HG02943 (cell line): ENCODE results near the gene RNASEH1.
A peak's percentile ranks its signal among the peaks of the same experiment; 100 is the strongest.
"Not testable (repeated sequence)": the region's sequence is repeated elsewhere in the genome, so short reads cannot be mapped to it uniquely, and the experiment has no call there.

Source experiments
- ATAC-seq: cut with Tn5 transposase; IDR thresholded peaks from one replicate; pipeline ENCODE4 v1.9.1; 2021; ENCODE audit warnings: mild to moderate bottlenecking, low read depth, moderate library complexity; ENCODE audit not compliant: unreplicated experiment

RNASEH1 gene

GRCh38 chr2:3522961-3523421 is 35.1 kb downstream of the RNASEH1 start:
- ATAC-seq: no peak

GRCh38 chr2:3520591-3520990 is 37.5 kb downstream of the RNASEH1 start:
- ATAC-seq: no peak

- peak; percentile 57 for ATAC-seq
Measured at GRCh38 chr2:3519255-3520205, 38.6 kb downstream of the RNASEH1 start, which contains the start of gene ADI1. Gene ADI1, minus strand, starts transcription at chr2:3519531. Its CDS starts 44 bp downstream, at chr2:3519487.

DNA sequence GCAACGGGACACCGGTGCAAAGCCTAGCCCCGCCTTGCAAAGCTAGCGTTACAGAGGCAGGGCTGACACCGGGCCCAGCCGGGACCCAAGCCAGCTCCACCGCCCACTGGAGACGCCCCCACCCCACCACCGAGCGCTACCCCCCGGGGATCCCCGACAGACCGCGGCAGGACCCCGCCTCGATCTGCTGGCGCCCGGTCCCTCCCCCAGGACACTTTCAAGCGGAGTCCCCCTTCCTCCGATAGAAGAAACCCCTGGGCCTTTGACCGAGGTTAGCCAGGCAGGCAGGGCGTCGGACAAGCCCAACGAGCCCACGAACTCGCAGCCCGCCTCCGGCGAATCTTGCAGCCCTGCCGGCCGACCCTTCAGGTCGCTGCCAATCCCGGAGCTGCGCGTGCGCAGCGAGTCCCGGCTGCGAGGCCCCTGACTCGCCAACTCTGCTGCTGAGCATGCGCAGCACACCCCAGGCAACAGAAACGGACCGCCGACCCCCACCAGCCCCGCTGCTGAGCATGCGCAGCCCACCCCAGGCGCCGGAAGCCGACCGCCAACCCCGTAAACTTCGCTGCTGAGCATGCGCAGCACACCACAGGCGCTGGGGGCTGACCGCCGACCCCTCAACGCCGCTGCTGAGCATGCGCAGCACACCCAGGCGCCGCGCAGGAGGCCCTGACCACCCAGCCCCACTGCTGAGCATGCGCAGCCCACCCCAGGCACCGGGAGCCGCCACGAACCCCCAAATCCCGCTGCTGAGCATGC is 39.5 kb downstream of the RNASEH1 start:
- ATAC-seq: peak; percentile 72

DNA sequence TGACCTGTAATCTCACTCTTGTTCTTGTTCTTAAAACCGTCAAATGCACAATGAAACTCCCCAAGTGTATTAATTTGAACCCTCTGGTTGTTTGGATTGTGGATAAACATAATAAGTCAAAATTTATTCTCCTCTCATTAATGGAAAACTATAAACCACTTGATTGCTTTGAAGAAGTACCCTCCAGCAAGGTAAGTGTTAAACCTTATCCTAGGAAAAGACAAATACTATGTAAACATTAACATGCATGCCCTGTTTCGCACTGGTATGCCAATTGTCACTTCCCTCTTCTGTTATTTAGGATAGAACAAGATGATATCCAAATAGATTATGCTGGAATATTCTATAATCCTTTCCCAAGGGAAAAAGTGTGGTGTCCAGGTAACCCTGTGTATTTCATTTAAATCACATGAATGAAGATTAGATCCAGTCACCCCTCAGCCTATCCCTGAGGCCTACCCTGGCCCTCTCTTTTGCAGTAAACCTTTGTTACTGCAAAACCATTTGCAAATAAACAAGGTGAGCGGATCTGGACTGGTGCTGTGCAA is 40.1 kb downstream of the RNASEH1 start:
- ATAC-seq: no peak

GRCh38 chr2:3516831-3517230 is 41.3 kb downstream of the RNASEH1 start:
- ATAC-seq: no peak

GRCh38 chr2:3515438-3515837 is 42.7 kb downstream of the RNASEH1 start:
- not testable (repeated sequence) for ATAC-seq

- no peak for ATAC-seq
Measured at GRCh38 chr2:3513026-3513810, 44.9 kb downstream of the RNASEH1 start.

DNA sequence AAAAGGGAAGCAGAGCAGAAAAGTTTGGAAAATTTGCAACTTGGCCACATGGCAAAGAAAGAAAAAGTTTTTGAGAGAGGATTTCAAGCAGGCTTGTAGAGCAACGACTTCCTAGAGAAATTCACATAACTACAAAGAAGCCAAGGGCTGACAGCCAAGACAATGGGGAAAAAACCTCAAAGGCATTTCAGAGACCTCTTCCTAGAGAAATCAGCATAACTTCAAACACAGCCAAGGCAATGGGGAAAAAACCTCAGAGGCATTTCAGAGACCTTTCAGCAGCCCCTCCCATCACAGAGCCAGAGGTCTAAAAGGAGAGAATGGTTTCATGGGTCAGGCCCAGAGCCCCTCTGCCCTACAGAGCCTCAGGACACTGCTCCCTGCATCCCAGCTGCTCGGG is 46.0 kb downstream of the RNASEH1 start:
- no peak for ATAC-seq

- ATAC-seq: no peak
Measured at GRCh38 chr2:3505771-3506170, 52.4 kb downstream of the RNASEH1 start.

DNA sequence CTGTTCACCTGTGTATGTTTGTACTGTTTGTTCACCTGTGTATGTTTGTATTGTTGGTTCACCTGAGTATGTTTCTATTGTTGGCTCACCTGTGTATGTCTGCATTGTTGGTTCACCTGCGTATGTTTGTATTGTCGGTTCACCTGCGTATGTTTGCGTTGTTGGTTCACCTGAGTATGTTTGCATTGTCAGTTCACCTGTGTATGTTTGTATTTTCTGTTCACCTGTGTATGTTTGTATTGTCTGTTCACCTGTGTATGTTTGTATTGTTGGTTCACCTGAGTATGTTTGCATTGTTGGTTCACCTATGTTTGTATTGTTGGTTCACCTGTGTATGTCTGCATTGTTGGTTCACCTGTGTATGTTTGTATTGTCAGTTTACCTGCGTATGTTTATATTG is 53.4 kb downstream of the RNASEH1 start:
- ATAC-seq: no peak

- no peak for ATAC-seq
Measured at GRCh38 chr2:3503483-3503882, 54.6 kb downstream of the RNASEH1 start.

DNA sequence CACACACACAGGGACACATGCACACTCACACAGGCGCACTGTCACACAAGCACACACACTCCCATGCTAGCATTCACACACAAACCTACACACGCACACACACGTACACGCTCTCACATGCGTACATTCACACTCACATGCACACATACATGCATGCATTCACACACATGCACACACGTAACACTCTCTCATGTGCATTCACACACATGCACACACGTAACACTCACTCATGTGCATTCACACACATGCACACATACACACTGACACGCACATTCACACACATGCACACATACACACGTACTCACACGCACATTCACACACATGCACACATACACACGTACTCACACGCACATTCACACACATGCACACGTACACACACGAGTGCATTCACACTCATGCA is 55.1 kb downstream of the RNASEH1 start:
- ATAC-seq: no peak

GRCh38 chr2:3500326-3500899 is 57.7 kb downstream of the RNASEH1 start:
- ATAC-seq: no peak

DNA sequence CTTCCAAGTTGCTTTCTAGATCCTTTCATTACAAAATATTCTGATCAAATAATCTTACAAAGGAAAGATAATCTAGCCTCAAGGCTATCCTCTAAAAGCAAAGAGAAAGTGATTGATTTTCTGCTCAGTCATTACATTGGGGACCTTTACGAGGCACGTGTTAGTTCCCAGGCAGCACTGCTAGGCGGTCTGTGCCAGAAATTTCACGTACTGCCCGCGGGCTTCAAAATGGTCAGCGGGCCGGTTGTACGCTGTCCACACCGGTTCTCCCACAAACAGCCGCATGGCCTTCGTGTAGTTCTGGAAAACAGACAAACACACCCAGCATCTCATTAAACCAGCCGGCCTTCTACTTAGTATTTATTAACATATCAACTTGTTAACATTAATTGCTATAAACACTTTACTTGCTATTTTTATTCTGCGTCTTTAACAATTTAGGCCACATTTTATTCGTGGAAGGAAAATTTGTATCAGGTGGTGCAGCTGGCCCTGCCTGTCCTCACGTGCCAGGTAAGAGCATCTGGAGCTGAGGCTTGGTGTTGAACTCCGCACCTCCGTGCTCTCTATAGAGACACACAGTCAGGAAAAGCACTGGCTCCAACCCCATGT is 59.2 kb downstream of the RNASEH1 start:
- no peak for ATAC-seq

- not testable (repeated sequence) for ATAC-seq
Measured at GRCh38 chr2:3496708-3497080, 61.4 kb downstream of the RNASEH1 start.
